GM18520 (cell line): Measurements from ENCODE around the gene NTHL1.
A peak's percentile ranks its signal among the peaks of the same experiment; 100 is the strongest.

Experiments
- ATAC-seq: cut with Tn5 transposase; IDR thresholded peaks from one replicate; pipeline ENCODE4 v1.9.1; 2021; ENCODE audit not compliant: unreplicated experiment

NTHL1 gene

GRCh38 chr16:2031081-2031577 is 16.5 kb downstream of the NTHL1 start:
- no peak for ATAC-seq

GRCh38 chr16:2030036-2030435 is 17.6 kb downstream of the NTHL1 start:
- no peak for ATAC-seq

DNA sequence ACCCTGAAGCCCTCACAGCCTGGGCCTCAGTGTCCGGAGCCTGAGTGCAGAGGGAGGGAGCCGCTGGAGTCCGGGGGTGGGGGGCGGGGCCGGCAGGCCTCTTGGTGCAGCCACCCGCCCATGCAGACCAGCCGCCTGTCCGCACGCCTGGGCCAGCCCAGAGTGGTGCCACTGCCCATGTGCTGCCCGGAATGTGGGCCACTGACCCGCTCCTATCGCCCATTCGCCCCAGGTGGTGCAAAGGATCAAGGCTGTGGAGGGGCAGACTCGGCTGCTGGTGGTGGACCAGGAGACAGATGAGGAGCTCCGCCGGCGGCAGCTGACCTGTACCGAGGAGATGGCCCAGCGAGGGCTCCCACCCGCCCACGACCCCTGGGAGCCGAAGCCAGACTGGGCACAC is 18.3 kb downstream of the NTHL1 start:
- no peak for ATAC-seq

GRCh38 chr16:2028620-2029220 is 18.9 kb downstream of the NTHL1 start:
- no peak for ATAC-seq

DNA sequence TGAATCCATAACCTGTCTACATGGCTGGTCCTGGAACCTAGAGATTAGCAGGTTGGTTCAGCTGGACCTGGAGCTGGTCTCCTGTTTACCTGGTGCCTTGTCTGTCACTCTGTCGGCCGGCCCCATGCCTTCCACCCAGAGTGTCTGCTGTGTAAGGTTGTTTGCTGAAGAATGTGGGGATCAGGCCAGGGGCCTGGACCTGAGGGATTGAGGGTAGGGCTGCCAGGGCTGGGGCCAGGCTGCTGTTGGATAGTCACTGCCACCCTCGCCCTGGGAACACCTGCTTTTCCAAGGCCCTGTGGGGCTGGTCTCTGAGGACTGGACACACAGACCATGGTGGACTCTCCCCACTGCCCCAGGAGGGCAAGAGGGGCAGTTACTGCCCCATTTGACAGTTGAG is 19.5 kb downstream of the NTHL1 start:
- no peak for ATAC-seq

DNA sequence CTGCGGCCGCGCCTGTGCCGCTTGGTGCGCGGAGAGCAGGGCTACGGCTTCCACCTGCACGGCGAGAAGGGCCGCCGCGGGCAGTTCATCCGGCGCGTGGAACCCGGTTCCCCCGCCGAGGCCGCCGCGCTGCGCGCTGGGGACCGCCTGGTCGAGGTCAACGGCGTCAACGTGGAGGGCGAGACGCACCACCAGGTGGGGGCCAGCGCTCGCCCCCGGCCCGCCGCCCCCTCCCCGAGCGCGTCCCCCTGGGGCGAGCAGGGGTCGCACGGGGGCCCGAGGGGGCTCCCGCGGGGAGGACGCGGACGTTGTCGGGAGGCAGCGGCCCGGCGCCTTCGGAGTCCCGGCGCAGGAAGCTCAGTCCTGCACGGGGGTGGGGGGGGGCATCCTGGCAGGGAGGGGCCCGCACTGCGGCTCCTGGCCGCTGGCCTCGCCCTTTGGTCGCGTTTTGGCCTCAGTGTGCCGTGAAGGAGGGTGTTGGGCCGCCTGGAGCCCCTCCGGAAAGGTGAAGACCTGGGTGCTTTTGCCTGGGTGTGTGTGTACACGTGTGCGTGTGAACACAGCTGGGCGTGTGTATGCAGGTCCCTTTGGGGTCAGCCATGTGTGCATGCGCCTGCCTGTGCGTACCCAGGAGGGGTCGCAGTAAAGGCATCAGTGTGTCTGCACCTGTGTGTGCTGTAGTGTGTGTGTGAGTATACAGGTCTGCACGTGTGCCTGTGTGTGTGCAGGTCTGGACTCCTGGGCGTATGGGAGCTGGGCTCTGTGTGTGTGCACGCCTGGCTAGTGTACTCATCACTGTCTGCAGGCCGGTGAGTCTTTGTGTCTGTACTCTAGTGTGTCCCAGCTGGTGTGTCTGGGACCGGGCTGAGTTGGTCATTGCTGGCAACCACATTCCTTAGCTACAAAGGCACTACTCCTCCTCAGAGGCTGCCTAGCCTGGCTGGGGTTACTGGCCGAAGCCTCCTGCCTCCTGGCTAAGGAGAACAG is 20.3 kb downstream of the NTHL1 start:
- no peak for ATAC-seq

GRCh38 chr16:2026461-2027023 is 21.1 kb downstream of the NTHL1 start, which contains the start of gene NHERF2:
NHERF2 (plus strand) TSS chr16:2026902; CDS start chr16:2027006, 104 bp downstream.
- no peak for ATAC-seq

DNA sequence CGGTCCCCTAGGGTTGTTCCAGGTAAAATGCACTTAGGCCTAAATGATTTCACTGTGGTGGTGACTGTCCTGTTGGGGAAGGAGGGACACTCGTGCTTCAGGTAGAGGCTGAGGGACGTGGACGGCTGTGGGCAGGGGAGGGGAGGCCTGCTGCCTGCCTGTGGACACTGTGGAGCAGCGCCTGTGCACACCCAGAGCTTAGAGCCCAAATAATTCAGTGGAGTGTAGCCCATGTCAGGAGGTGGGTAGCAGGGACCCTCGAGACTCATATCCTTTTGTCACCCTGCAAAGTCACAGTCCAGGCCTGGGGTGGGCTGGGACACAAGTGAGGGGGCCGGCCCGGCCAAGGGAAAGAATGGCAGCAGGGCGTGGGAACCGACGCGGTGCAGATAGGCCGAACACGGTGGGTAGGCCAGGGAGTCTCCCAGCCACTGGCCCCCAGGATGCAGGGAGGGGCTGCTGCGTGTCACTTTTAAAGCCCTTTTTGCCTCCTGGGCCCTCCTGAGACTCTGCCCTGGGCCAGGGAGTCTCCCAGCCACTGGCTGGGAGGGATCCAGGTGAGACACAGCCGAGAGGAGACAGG is 21.7 kb downstream of the NTHL1 start:
- no peak for ATAC-seq

- no peak for ATAC-seq
These were observed 22.4 kb downstream of the NTHL1 start for GRCh38 chr16:2025251-2025650.

DNA sequence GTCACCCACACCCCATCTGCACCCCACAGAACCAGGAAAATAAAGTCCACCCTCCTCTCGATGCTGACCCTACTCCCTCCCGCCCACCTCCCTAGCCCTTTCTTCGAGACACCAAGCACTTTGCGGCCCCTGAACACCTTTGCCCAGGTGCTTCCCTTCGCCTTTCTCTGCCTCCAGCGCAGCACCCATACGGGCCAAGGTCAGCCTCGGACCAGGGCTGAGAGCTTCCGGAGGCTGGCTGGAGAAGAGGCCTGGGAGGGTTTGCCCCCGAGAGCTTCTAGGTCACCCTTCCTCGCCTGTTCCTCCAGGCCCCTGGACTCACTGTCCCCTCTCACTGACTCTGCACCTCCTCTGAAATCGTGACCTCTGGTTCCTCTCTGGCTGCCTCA is 23.6 kb downstream of the NTHL1 start:
- no peak for ATAC-seq

DNA sequence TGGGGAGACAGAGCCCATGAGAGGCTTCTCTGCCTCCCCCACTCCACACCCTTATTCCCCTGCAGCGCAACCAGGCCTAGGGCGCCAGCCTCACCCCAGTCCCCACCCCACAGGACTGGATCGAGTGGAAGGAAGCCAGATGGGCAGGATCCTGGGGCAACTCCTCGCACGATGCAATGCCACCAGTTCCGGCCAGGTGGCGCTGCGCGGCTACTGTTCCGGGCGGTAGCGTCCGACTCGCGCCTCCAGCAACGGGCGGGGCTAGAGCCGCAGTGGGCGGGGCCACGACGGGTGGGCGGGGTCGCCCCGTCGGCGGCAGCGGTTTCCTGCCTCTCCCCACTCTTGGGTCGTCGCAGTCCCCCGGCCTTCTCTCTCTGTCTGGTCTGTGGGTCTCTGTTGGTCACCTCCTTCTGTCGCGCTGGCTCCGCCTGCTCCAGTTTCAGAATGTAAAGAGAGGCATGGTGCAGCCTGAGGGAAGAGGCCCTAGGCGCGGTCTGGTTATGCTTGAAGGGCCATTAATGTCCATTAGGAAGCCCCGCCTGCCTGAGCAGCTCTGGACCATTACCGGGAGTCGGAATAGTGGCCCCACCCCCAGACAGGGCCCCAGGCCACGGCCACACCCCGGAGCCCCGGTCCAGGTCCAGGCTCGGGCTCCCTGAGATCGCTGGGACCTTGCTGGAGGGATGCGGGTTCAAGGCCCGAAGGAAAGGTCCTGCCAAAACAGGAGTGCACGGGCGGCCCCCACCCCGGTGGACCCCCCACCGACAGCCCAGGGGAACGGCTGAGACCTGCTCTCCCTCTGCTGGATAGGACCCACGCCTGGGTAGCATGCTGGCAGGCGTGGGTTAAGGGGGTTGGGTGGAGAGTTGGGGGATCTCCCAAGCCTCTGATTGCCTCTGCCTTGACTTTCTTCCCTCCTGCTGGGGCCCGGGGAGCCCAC is 24.3 kb downstream of the NTHL1 start:
- ATAC-seq, result peak; percentile 78

DNA sequence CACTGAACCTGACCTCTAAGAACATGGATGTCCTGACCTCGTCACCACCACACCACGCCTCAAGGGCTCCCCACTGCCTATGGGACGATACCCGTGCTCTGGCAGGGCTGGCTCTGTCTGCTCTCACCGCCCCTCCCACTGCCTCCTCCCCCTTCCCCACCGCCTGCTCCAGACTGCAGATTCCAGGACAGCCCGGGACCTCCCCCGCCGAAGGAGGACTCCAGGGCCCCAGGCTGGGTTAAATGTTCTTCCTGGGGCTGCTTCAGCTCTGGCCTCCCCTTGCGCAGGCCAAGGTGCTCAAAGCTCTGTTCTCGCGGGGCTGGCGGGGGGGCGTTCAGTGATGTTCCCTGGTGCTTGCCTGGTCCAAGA is 24.9 kb downstream of the NTHL1 start:
- ATAC-seq, result no peak

DNA sequence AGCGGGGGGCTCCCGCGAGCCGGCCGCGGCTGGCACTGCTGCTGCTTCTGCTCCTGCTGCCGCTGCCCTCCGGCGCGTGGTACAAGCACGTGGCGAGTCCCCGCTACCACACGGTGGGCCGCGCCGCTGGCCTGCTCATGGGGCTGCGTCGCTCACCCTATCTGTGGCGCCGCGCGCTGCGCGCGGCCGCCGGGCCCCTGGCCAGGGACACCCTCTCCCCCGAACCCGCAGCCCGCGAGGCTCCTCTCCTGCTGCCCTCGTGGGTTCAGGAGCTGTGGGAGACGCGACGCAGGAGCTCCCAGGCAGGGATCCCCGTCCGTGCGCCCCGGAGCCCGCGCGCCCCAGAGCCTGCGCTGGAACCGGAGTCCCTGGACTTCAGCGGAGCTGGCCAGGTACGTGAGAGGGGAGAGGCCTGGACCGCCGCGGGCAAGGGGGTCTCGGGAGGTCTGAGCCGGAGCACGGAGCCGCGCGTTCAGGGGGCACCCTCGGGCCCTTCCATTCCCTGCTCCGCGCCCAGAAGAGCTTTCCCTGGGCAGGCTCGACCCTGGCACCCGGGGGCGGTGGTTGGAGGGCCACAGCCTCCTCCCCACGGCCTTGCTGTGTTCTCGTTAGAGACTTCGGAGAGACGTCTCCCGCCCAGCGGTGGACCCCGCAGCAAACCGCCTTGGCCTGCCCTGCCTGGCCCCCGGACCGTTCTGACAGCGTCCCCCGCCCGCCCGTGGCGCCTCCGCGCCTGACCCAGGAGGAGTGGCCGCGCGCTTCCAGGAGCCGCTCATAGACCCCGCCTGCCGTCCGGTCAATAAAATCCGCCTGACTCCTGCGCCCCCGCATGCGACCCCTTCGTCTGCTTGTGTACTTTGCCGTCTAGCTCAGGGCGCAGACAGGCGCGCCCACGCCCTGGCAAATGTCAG is 27.5 kb downstream of the NTHL1 start:
- ATAC-seq, result no peak

GRCh38 chr16:2019518-2019920 is 28.1 kb downstream of the NTHL1 start, which contains the start of gene NPW:
NPW (plus strand) TSS chr16:2019785.
- ATAC-seq, result no peak

DNA sequence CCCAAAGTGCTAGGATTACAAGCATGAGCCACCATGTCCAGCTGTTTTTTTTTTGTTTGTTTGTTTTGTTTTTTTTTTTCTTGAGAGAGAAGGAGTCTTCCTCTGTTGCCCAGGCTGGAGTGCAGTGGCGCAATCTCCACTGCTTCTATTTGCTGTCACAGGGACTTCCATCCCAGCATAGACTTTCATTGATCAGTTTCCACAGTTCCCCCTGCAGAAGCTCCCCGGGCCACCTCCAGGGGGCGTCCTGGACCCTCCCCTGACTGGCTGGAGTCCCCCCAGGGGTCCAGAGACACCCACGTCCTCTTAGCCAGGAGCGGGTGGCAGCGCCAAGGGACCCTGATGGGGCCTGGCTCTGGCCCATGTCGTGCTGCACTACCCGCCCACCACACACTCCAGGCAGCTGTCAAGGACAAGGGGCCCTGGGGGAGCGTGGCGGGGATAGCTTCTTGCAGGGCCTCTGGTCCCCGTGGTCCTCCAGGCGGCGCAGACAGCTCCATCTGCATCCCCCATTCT is 31.2 kb downstream of the NTHL1 start:
- ATAC-seq, result no peak

DNA sequence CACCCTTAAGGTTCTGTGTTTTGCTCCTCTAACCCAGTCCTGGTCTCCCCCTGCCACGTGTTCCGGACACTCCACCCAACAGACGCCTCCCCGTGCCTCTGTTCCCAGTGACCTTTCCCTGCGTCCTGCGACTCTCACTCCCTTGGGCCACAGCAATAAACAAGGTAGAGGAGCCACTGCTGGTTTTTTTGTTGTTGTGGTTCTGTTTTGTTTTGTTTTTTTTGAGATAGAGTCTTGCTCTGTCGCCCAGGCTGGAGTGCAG is 31.8 kb downstream of the NTHL1 start:
- no peak for ATAC-seq

DNA sequence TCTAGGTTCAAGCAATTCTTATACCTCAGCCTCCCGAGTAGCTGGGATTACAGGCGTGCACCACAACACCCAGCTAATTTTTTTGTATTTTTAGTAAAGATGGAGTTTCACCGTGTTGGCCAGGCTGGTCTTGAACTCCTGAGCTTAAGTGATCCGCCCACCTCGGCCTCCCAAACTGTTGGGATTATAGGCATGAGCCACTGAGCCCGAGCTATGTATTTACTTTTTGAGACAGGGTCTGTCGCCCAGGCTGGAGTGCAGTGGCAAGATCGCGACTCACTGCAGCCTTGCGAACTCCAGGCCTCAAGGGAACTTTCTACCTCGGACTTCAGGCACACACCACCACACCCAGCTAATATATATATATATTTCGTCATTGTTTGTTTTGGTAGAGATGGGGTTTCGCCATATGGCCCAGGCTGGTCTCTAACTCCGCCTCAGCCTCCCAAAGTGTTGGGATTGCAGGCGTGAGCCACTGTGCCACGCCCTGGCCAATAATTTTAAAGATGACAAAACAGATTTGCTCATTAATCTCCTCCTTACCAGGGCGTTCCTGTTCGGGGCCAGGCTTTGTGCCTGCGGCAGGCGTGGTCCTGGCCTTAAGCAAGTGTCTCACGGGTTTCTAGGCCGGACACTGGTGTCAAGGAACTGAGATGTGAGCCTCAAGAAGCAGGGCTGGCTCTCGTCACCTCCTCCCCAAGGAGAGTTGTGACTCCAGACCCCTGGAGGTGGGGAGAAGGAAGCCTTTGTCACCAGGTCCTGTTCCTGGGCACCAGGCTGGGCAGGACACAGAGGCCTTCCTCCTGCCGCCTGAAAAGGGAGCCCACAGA is 32.3 kb downstream of the NTHL1 start:
- ATAC-seq, result no peak

GRCh38 chr16:2013527-2013926 is 34.1 kb downstream of the NTHL1 start:
- no peak for ATAC-seq
